ENCODE measurements around the gene TMIE. TPM values are rescaled to one million over a fixed set of nuclear protein-coding genes. Genes with fewer than 3 reads are reported as not detected.

TMIE gene
- total RNA-seq, 4 donors from 2014 or later: 0.21 TPM; not detected in 3

DNA sequence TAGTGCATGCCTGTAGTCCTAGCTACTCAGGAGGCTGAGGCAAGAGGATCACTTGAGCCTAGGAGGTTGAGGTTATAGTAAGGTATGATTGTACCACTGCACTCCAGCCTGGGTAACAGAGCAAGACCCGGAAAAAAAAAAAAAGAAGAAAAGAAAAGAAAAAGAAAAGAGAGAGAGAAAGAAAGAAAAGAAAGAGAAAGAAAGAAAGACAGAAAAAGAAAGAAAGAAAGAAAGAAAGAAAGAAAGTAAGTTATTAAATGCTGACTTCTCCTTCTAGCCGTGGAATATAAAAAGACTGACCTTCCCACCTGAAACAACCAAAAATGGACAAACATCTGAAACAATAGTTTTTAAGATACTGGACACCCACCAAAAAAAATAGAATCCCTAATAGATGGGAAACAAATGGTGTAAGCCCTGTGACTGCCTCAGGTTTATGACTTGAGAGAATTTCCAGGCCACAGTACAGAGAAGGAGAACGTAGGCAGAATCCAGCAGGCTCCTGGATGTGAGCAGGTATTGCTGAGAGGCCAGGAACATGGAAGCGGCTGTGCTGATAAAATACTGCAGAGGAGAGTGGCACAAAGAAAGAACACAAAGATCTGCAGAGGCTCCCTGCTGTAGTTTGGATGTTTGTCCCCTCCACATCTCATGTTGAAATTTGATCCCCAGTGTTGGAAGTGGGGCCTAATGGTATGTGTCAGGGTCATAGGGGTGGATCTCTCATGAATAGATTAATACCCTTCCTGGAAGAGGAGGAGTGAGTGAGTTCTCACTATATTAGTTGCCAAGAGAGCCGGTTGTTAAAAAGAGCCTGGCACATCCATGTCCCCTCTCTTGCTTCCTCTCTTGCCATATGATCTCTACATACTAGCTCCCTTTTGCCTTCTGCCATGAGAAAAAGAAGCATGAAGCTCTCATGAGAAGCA, 58.3 kb downstream of the TMIE start:
- no peak overlapping the region for H3K27ac ChIP-seq
- peaks cover 0 to 29% (median 4%) of the 10 kb centered on the region in 4 donors for H3K9me3 ChIP-seq
- no peak for DNase-seq (ENCODE audit: low spot score in 2 of 2)
- no peaks in the 10 kb centered on the region for H3K4me1 ChIP-seq
- no peak overlapping the region for H3K4me3 ChIP-seq
- 48 to 62% methylated on average over 5 of the region's 5 CpGs for WGBS, 2 donors
- no peaks in the 10 kb centered on the region for H3K27me3 ChIP-seq
- TF ChIP-seq EP300 (IDR thresholded peaks at IDR 0.05) (no peak), POLR2A (IDR thresholded peaks at IDR 0.05) (no peak)
- TF ChIP-seq, protein P1, sequence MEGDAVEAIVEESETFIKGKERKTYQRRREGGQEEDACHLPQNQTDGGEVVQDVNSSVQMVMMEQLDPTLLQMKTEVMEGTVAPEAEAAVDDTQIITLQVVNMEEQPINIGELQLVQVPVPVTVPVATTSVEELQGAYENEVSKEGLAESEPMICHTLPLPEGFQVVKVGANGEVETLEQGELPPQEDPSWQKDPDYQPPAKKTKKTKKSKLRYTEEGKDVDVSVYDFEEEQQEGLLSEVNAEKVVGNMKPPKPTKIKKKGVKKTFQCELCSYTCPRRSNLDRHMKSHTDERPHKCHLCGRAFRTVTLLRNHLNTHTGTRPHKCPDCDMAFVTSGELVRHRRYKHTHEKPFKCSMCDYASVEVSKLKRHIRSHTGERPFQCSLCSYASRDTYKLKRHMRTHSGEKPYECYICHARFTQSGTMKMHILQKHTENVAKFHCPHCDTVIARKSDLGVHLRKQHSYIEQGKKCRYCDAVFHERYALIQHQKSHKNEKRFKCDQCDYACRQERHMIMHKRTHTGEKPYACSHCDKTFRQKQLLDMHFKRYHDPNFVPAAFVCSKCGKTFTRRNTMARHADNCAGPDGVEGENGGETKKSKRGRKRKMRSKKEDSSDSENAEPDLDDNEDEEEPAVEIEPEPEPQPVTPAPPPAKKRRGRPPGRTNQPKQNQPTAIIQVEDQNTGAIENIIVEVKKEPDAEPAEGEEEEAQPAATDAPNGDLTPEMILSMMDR (IDR thresholded peaks at IDR 0.05): no peak
- H3K36me3 ChIP-seq: no peaks in the 10 kb centered on the region

Small RNAs within 50 kb of the gene (small RNA-seq; reads per million reads assigned to genes)
- not detected for gene PRSS45

Other genes with a start within 250 kb of the TMIE start
- gene LTF, start 236.5 kb upstream of the TMIE start, total RNA-seq: 1 to 10 TPM in 1 of 4 donors, under 1 TPM in 2, not detected in 1; 0.30 to 1.2 (median 0.42) TPM
- gene RTP3, start 203.4 kb upstream of the TMIE start, total RNA-seq: not detected
- gene LRRC2, start 135.1 kb upstream of the TMIE start, total RNA-seq: 1 to 10 TPM in 1 of 4 donors, under 1 TPM in 2, not detected in 1; 0.59 to 1.5 (median 0.60) TPM
- gene FAM240A, start 88.9 kb upstream of the TMIE start, total RNA-seq: under 1 TPM in 1 of 4 donors, not detected in 3; 0.22 TPM
- 10 to 100 TPM; 13.0 to 20.1 (median 16.4) TPM for gene ALS2CL, start 7.7 kb upstream of the TMIE start, total RNA-seq
- under 1 TPM in 2 of 4 donors, not detected in 2; 0.22 to 0.42 TPM for gene PRSS50, start 16.5 kb downstream of the TMIE start, total RNA-seq
- gene MYL3, start 162.1 kb downstream of the TMIE start, total RNA-seq: 10 to 100 TPM in 1 of 4 donors, 1 to 10 TPM in 3; 5.4 to 17.1 (median 8.6) TPM
- gene PTH1R, start 176.3 kb downstream of the TMIE start, total RNA-seq: 10 to 100 TPM in 3 of 4 donors, 1 to 10 TPM in 1; 8.1 to 14.3 (median 13.6) TPM

Measured in tibial nerve (tissue), 4 donors.